NCI-H2081 (cell line): ENCODE measurements around the gene SCN11A.

Source experiments
- DNase-seq, 2 experiments: peaks; one replicate each; lab custom pipeline; 2025; lab: John Stamatoyannopoulos, UW

The SCN11A gene

GRCh38 chr3:39051649-39052561 is at the start of gene SCN11A, which contains the start of gene WDR48:
Gene SCN11A (minus strand): TSS chr3:39051944. CDS start chr3:38950362, 101,582 bp downstream.
Gene WDR48 (plus strand): TSS chr3:39052016. CDS start chr3:39052026, 10 bp downstream.
- peak; percentile 91 to 93 for DNase-seq

GRCh38 chr3:39101022-39101689 is 49.4 kb upstream of the SCN11A start:
- DNase-seq = peak in 1 of 2 experiments; percentile 13

GRCh38 chr3:39100500-39100886 is 48.7 kb upstream of the SCN11A start:
- no peak for DNase-seq

DNA sequence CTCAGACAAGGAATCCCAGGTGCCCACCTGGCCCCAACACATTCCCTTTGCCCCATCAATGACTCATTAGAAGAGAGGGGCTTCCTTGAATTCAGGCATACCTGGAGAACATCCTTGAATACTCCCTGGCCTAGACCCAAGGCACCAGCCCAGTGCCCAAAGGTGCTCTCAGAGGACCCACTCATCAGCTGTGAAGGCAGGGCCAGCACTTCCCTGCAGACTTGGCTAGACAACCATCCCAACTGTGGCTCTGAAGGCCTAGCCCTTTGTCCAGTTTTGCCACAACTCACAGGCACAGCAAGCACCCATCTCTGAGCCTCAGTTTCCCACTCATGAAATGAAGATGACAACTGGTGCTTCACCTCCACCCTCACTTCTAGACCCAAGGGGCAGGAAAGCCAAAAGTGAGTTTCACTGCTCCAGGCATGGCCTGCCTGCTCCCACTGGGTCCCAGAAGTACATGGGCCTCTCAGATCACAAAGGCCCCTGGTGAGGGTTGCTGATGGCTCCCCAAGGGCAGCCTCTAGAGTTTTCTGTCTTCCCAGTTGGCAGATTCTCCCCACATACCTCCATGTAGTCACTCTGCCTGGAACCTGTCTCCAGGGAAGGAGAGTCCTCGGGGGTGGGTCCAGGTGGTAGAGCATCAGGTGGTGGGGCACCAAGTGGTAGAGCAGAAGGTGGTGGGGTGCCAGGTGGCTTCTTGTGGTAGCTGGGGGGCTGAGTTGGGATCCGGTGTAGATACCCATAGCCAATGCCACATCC is 48.2 kb upstream of the SCN11A start:
- DNase-seq = no peak

GRCh38 chr3:39099242-39099641 is 47.5 kb upstream of the SCN11A start:
- no peak for DNase-seq

DNA sequence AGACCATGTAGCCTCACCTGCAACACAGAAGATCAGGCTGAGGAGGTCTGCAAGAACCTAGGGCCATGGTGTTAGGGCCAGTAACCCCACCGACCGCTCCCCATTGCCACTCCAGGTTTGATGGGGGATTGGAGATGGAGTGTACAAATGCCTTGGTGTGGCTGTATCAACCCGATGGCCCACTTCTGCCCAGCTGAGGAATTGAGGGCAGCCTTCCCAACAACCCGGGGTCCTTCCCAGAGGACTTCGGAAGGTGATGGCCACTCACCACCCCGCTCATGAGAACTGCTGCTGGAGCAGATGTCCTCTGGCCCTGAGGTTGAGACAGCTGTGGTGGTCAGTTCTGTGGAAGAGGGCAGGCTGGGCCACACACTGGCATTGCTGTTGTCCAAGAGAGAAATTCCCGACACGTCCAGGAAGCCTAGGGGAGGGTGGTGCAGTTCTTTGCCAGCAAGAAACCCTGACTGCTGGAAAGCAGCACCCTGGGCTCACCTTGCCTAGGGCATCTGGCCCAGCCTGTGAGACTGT is 46.8 kb upstream of the SCN11A start:
- no peak for DNase-seq

- DNase-seq = no peak
These were observed 46.1 kb upstream of the SCN11A start for GRCh38 chr3:39097716-39098472.

GRCh38 chr3:39096775-39097174 is 45.0 kb upstream of the SCN11A start:
- DNase-seq = no peak

- no peak for DNase-seq
These were observed 44.0 kb upstream of the SCN11A start for GRCh38 chr3:39095778-39096177.

- no peak for DNase-seq
These were observed 43.3 kb upstream of the SCN11A start for GRCh38 chr3:39094851-39095677.

DNA sequence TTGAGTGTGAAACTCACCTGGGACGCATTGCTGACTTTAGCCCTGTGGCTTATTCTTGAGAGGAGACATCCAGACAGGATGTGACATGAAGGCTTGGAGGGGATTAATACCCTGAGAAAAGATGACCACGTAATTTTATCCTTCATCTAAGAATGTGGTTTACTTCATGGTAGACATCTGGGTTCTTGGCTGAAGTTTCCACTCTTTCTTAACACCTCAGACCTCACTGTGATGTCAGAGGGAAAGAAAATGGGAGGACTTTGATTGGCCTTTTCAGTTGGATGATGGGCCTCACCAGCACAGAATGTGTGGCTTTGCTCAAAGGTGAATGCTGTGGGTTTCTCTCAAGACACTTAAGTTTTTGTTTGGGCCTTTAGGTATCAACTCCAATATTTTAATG is 39.2 kb upstream of the SCN11A start:
- no peak for DNase-seq

- no peak for DNase-seq
These were observed 37.1 kb upstream of the SCN11A start for GRCh38 chr3:39088889-39089288.

DNA sequence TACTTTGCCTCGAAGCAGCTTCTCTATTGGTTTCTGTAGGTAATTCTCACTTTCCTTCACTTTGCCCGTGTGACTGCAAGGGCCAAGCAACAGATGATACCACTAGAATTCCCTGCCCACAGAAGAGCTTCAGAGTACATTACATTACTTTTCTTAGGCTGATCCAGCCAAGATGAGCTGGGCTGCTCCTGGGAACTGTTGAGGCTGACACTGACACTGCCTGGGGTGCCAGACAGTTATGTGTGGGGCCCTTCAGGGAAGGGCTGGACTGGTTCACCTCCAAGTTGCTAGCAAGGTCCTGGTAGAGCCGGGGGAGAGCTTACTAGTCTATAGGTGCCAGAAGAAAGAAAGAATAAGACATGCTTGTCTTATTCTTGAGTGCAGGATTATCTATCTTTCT is 36.7 kb upstream of the SCN11A start:
- DNase-seq = no peak

DNA sequence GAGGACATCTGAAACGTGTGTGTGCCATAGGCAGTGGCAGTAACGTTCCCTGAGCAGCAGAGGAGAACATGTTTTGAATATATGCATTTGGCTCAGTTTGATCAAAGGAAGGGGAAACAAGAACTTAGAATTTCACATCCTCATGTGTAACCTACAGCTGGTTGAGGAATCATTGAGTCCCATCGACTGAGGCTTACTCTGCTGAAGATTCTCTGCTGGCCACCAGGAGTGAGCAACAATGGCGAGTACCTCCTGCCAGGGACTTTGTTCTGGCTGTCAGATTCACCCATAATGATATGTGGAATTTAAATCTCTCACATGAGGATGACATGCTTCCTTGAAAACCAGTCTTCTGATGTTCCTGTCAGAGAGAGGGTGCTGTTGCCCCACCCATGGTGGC is 34.4 kb upstream of the SCN11A start:
- DNase-seq = no peak

DNA sequence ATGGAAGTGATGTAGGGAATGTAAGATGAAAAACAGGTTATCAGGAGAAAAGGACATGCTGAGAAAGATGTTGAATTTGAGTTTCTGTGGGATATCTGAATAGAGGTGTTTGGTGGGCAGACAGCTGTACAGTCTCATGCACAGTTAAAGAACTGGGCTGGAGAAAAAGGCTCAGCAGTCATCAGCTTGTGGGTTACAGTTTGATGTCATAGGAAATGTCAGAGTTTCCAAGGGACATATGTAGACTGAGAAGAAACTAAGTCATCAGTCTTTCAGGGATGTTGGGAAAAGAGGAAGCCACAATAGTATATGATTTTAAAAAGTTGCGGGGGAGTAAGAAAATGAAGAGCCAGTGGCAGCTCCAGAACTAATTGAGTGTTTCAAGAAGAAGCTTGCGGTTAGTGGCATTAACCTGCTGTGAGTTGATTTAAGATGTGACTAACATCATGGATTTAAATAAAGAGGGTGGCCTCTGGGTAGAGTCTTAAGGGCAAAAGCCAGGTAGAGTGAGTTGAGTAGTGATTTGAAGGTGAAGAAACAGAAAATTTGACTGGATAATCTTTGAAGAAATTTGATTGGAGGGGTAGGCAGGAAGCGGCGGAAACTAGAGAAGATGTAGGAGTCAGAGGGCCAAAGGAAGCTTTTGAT is 31.0 kb upstream of the SCN11A start:
- DNase-seq = no peak

DNA sequence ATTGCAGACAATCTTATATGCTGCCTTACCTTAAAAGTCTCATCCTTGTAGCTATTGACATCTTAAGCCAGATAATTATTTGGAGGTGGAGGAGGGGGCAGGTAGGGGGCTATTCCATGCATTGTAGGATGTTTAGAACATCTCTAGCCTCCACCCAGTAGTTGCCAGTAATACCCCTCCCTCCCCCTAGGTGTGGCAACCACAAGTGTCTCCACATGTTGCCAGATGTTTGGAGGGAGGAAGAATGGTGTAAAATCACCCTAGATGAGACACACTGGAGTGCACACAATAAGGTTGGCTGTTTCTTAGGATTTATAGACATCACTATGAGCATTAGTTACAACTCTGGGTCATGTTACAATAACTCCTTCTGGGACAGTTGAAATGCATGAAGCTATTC is 28.3 kb upstream of the SCN11A start:
- no peak for DNase-seq

DNA sequence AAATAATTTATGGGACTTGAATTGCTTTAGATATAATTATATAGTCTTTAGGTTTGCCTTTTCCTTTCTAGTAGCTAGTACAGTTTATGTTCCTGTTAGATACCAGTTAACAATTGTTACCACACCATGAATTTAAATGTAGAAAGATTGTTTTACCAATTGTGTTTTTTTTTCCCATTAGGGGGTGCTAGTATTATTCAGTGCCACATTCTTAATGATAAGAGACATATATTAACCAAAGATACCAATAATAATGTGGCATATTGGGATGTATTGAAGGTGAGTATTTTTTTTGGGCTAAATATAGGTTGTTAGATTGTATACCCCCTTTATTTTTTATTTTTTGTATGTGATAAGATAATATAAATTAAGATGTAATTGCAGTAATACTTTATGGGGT is 27.8 kb upstream of the SCN11A start:
- DNase-seq = no peak

DNA sequence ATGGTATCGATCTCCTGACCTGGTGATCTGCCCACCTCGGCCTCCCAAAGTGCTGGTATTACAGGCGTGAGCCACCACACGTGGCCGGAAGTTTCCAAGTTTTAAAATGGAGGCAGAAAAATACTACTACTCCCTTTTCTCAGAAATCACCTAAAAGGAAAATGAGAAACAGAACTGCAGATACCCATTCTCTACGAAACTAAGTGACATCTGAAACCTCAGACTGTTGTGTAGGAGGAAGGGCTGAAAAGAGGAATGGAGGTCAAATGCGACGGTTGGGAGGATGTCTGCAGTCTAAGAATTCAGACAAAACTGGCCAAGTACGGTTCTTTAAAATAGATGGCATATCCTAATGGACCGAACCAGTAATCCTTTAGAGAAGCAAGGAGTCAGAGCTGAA is 24.2 kb upstream of the SCN11A start:
- no peak for DNase-seq

GRCh38 chr3:39068556-39068955 is 16.8 kb upstream of the SCN11A start:
- DNase-seq = no peak

- DNase-seq = no peak
These were observed 15.5 kb upstream of the SCN11A start for GRCh38 chr3:39067286-39067685.
